CD4-positive, alpha-beta T cell (primary cell): ENCODE results near the gene ANO2. TPM values are rescaled to one million over a fixed set of nuclear protein-coding genes. Genes with fewer than 3 reads are reported as not detected.

Experiments used
- ATAC-seq: fragments of 200-7000 bp; cut with Tn5 transposase; one replicate; pipeline ENCODE4 v1.10.0; 2022; ENCODE audit warnings: mild to moderate bottlenecking; ENCODE audit not compliant: poor library complexity
- CTCF ChIA-PET: fragments of 350-600 bp; sonication (Branson Sonifier 250); formaldehyde crosslinking; loops from one replicate; lab custom pipeline; 2021; ENCODE audit warnings: antibody characterized with exemption, inconsistent platforms; lab: Charles Lee
- POLR2A ChIA-PET: fragments of 350-600 bp; sonication (Branson Sonifier 250); formaldehyde crosslinking; loops from one replicate; lab custom pipeline; 2021; ENCODE audit warnings: antibody characterized with exemption, inconsistent platforms; lab: Charles Lee
- DNase-seq, 14 experiments: peaks; one replicate each; pipeline ENCODE4 v3.0.0-alpha.2; 2013 to 2020; ENCODE audit warnings: mixed read lengths in 2 of 14
- H3K27ac ChIP-seq, 2 donors: one replicate each; pipeline versions ENCODE4 v1.5.1 to v1.7.0; 2013; ENCODE audit warnings: low read length in 2 of 2, low read depth in 1 of 2, mild to moderate bottlenecking in 1 of 2
- H3K27me3 ChIP-seq, 2 experiments: 1 replicate in 1 of 2; 2 replicates in 1 of 2; pipeline versions ENCODE4 v1.6.1 to v1.7.0; 2013; ENCODE audit warnings: low read length in 2 of 2, control low read depth in 1 of 2, mild to moderate bottlenecking in 1 of 2, moderate library complexity in 1 of 2; ENCODE audit not compliant: insufficient read depth in 2 of 2, control insufficient read depth in 1 of 2
- H3K36me3 ChIP-seq: one replicate; pipeline ENCODE4 v1.6.1; 2013; ENCODE audit warnings: low read length, control low read depth; ENCODE audit not compliant: insufficient read depth
- H3K4me1 ChIP-seq: one replicate; pipeline ENCODE4 v1.6.1; 2013; ENCODE audit warnings: low read length, control low read depth; ENCODE audit not compliant: insufficient read depth
- H3K4me3 ChIP-seq: one replicate; pipeline ENCODE4 v1.5.1; 2013; ENCODE audit warnings: mild to moderate bottlenecking, low read length, moderate library complexity
- H3K9me3 ChIP-seq, 2 experiments: 1 replicate in 1 of 2; 2 replicates in 1 of 2; pipeline versions ENCODE4 v1.6.1 to v1.7.0; 2013; ENCODE audit warnings: low read length in 2 of 2, mild to moderate bottlenecking in 2 of 2, control low read depth in 1 of 2, moderate library complexity in 1 of 2; ENCODE audit not compliant: control insufficient read depth in 1 of 2, insufficient read depth in 1 of 2
- H3K27ac Mint-ChIP-seq: one replicate; pipeline ENCODE4 v1.8.0; 2020; ENCODE audit warnings: mixed read lengths
- H3K27me3 Mint-ChIP-seq: one replicate; pipeline ENCODE4 v1.8.0; 2021; ENCODE audit warnings: mixed read lengths
- H3K36me3 Mint-ChIP-seq: one replicate; pipeline ENCODE4 v1.8.0; 2021; ENCODE audit warnings: low read depth, mixed read lengths
- H3K4me1 Mint-ChIP-seq: one replicate; pipeline ENCODE4 v1.8.0; 2021; ENCODE audit warnings: low read depth, mixed read lengths
- H3K4me3 Mint-ChIP-seq: one replicate; pipeline ENCODE4 v1.8.0; 2020; ENCODE audit warnings: mild to moderate bottlenecking, mixed read lengths
- H3K9me3 Mint-ChIP-seq: one replicate; pipeline ENCODE4 v1.8.0; 2020; ENCODE audit warnings: mixed read lengths
- intact Hi-C, 2 experiments: fragments of 100-400 bp; cut with DNase I in 1 of 2; cut with micrococcal nuclease in 1 of 2; formaldehyde crosslinking; loops; one replicate each; pipeline versions ENCODE4 v1.15.1 to v1.9.0; 2023 to 2025; cut with DNase I, micrococcal nuclease
- total RNA-seq, 174 experiments: library from RNA in 2 of 174; stranded (reverse) in 2 of 174; gene quantifications; one replicate each; pipeline ENCODE4 v1.2.3 and lab custom pipeline; 2021 to 2026
- TF ChIP-seq, protein P1 (sequence below): fragments of 200-600 bp; IDR thresholded peaks from one replicate; pipeline ENCODE4 v1.8.0; 2022; ENCODE audit warnings: antibody characterized with exemption, mild to moderate bottlenecking

The ANO2 gene
- total RNA-seq, 2 experiments from 2014 or later: not detected

DNA sequence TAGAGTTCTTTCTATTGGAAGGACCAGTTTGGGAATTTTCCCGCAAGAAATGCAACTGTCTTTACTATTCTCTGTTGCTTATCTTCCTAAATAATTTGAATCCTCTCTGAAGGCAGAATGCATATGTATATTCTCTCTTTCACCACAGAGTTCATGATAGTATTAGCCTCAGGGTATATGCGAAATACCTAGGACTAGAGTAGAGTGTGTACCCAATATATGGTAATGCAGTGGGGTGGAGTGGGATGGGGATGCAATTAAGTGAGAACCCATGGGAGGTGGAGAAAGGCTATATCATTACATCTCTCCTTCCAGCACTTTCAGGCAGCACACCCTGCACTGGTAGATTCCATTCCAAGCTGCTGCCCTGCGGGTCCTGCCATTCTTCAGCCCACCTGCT, 207.3 kb downstream of the ANO2 start:
- ChIA-PET POLR2A (no interaction called here), CTCF (no interaction called here)
- Histone ChIP-seq H3K4me3 (no peak overlapping the region), H3K9me3 (peaks cover 0 to 3% of the 10 kb centered on the region in 2 experiments), H3K27me3 (peaks cover 0 to 8% of the 10 kb centered on the region in 2 experiments), H3K27ac (no peak overlapping the region), H3K4me1 (no peaks in the 10 kb centered on the region), H3K36me3 (no peaks in the 10 kb centered on the region)
- H3K27me3 Mint-ChIP-seq: peaks cover 4% of the 10 kb centered on the region
- intact Hi-C loops: no loop called here
- DNase-seq (no peak), ATAC-seq (no peak)
- TF ChIP-seq, protein P1, sequence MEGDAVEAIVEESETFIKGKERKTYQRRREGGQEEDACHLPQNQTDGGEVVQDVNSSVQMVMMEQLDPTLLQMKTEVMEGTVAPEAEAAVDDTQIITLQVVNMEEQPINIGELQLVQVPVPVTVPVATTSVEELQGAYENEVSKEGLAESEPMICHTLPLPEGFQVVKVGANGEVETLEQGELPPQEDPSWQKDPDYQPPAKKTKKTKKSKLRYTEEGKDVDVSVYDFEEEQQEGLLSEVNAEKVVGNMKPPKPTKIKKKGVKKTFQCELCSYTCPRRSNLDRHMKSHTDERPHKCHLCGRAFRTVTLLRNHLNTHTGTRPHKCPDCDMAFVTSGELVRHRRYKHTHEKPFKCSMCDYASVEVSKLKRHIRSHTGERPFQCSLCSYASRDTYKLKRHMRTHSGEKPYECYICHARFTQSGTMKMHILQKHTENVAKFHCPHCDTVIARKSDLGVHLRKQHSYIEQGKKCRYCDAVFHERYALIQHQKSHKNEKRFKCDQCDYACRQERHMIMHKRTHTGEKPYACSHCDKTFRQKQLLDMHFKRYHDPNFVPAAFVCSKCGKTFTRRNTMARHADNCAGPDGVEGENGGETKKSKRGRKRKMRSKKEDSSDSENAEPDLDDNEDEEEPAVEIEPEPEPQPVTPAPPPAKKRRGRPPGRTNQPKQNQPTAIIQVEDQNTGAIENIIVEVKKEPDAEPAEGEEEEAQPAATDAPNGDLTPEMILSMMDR: no peak
- no peak overlapping the region for H3K4me3 Mint-ChIP-seq
- no peaks in the 10 kb centered on the region for H3K9me3 Mint-ChIP-seq
- no peaks in the 10 kb centered on the region for H3K4me1 Mint-ChIP-seq
- H3K27ac Mint-ChIP-seq: no peak overlapping the region
- no peaks in the 10 kb centered on the region for H3K36me3 Mint-ChIP-seq

DNA sequence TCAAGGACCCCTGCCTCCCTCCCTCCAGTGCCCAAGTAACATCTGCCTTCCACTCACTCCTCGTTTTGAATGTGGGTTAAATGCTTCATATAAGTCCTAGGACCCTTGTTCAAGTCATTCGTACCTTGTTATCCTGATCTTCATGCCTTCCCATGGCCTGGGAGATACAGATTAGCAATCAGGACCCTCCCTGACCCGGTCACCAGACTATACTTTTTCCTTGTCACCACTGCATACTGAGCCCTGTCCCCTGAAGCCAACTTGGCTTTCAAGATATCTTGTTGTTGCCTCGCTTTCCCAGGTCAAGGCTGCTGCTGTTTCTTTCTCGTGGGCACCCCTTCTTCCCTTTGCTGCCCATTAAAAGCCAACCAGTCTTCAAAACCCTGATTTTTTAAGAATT, 208.5 kb downstream of the ANO2 start:
- Mint-ChIP-seq H3K9me3 (no peaks in the 10 kb centered on the region), H3K36me3 (no peaks in the 10 kb centered on the region), H3K4me3 (no peak overlapping the region), H3K4me1 (no peaks in the 10 kb centered on the region), H3K27ac (no peak overlapping the region), H3K27me3 (peaks cover 4% of the 10 kb centered on the region)
- H3K4me1 ChIP-seq: no peaks in the 10 kb centered on the region
- no peak overlapping the region for H3K4me3 ChIP-seq
- no peak for DNase-seq
- TF ChIP-seq, protein P1: no peak
- peaks cover 0 to 2% of the 10 kb centered on the region in 2 experiments for H3K27me3 ChIP-seq
- H3K36me3 ChIP-seq: no peaks in the 10 kb centered on the region
- no peak overlapping the region for H3K27ac ChIP-seq
- ATAC-seq: no peak
- ChIA-PET CTCF (no interaction called here), POLR2A (no interaction called here)
- peaks cover 0 to 3% of the 10 kb centered on the region in 2 experiments for H3K9me3 ChIP-seq
- intact Hi-C loops: no loop called here

DNA sequence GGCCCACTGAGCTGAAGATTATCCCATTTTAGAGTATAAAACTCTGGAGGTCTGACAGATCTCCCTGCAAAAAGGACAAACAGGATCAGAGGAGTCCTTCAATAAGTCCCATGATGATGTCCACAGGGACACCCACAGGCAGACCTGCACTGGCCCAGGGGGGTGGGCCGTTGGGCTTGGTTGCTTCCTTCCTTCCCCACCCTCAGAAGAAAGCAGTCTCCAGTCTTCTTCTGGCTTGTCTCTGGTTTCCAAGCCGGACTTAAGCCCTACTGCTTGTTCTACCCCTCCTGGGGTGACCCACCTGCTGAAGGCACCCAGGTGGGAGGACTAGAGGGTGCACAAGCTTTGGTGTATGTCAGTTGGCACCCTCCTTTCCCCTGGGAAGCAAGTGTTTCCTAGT, 209.0 kb downstream of the ANO2 start:
- H3K9me3 ChIP-seq: peaks cover 0 to 3% of the 10 kb centered on the region in 2 experiments
- H3K4me3 ChIP-seq: no peak overlapping the region
- intact Hi-C loops: no loop called here
- no peak for ATAC-seq
- H3K4me1 Mint-ChIP-seq: no peaks in the 10 kb centered on the region
- no peak overlapping the region for H3K4me3 Mint-ChIP-seq
- H3K4me1 ChIP-seq: no peaks in the 10 kb centered on the region
- POLR2A ChIA-PET: no interaction called here
- no peak overlapping the region for H3K27ac ChIP-seq
- CTCF ChIA-PET: no interaction called here
- no peaks in the 10 kb centered on the region for H3K9me3 Mint-ChIP-seq
- no peaks in the 10 kb centered on the region for H3K36me3 Mint-ChIP-seq
- no peaks in the 10 kb centered on the region for H3K36me3 ChIP-seq
- peaks cover 4% of the 10 kb centered on the region for H3K27me3 Mint-ChIP-seq
- H3K27ac Mint-ChIP-seq: no peak overlapping the region
- H3K27me3 ChIP-seq: peaks cover 0 to 2% of the 10 kb centered on the region in 2 experiments
- TF ChIP-seq, protein P1: no peak
- no peak for DNase-seq
